GM19240 (cell line): ENCODE measurements around the gene ZNF217.
"Not testable (repeated sequence)": the region's sequence is repeated elsewhere in the genome, so short reads cannot be mapped to it uniquely, and the experiment has no call there.

Experiments used
- DNase-seq: peaks from one replicate; pipeline ENCODE4 v3.0.0; 2011; ENCODE audit warnings: low spot score; ENCODE audit not compliant: insufficient read length

The ZNF217 gene

GRCh38 chr20:53598140-53599043 lies 4.8 kb upstream of the ZNF217 start:
- peak; percentile 17 for DNase-seq

GRCh38 chr20:53597521-53598120 lies 4.0 kb upstream of the ZNF217 start:
- DNase-seq = no peak

GRCh38 chr20:53597030-53597482 lies 3.4 kb upstream of the ZNF217 start:
- no peak for DNase-seq

- DNase-seq = not testable (repeated sequence)
Observed at GRCh38 chr20:53596189-53597001, 2.8 kb upstream of the ZNF217 start.

- DNase-seq = not testable (repeated sequence)
Observed at GRCh38 chr20:53595742-53596141, 2.1 kb upstream of the ZNF217 start.

GRCh38 chr20:53595018-53595378 lies 1.4 kb upstream of the ZNF217 start:
- no peak for DNase-seq

GRCh38 chr20:53594068-53595017 lies 704 bp upstream of the ZNF217 start:
- no peak for DNase-seq

- no peak for DNase-seq
Observed at GRCh38 chr20:53592992-53593465, 610 bp downstream of the ZNF217 start.

GRCh38 chr20:53592454-53592991 lies 1.1 kb downstream of the ZNF217 start:
- not testable (repeated sequence) for DNase-seq

GRCh38 chr20:53591941-53592441 lies 1.6 kb downstream of the ZNF217 start:
- not testable (repeated sequence) for DNase-seq

- DNase-seq = not testable (repeated sequence)
Observed at GRCh38 chr20:53591206-53591741, 2.4 kb downstream of the ZNF217 start.

GRCh38 chr20:53590608-53591007 lies 3.0 kb downstream of the ZNF217 start:
- not testable (repeated sequence) for DNase-seq

- not testable (repeated sequence) for DNase-seq
Observed at GRCh38 chr20:53590122-53590521, 3.5 kb downstream of the ZNF217 start.

- DNase-seq = not testable (repeated sequence)
Observed at GRCh38 chr20:53589321-53590065, 4.1 kb downstream of the ZNF217 start.

- DNase-seq = not testable (repeated sequence)
Observed at GRCh38 chr20:53587157-53587703, 6.4 kb downstream of the ZNF217 start.

GRCh38 chr20:53586640-53587039 lies 7.0 kb downstream of the ZNF217 start:
- DNase-seq = no peak

- not testable (repeated sequence) for DNase-seq
Observed at GRCh38 chr20:53585910-53586309, 7.7 kb downstream of the ZNF217 start.

- DNase-seq = not testable (repeated sequence)
Observed at GRCh38 chr20:53585004-53585569, 8.6 kb downstream of the ZNF217 start.
